ENCODE data around the gene CDHR2. TPM values are rescaled to one million over a fixed set of nuclear protein-coding genes. Genes with fewer than 3 reads are reported as not detected.
A peak's percentile ranks its signal among the peaks of the same experiment; 100 is the strongest.
"Not testable (repeated sequence)": the region's sequence is repeated elsewhere in the genome, so short reads cannot be mapped to it uniquely, and the experiment has no call there.

Gene CDHR2
- total RNA-seq, 1 donor = not detected

- H3K4me3 ChIP-seq (ENCODE audit: low read depth, low read length) = no peak overlapping the region
- DNase-seq (ENCODE audit: low read depth) = no peak
- TF ChIP-seq, protein P1, sequence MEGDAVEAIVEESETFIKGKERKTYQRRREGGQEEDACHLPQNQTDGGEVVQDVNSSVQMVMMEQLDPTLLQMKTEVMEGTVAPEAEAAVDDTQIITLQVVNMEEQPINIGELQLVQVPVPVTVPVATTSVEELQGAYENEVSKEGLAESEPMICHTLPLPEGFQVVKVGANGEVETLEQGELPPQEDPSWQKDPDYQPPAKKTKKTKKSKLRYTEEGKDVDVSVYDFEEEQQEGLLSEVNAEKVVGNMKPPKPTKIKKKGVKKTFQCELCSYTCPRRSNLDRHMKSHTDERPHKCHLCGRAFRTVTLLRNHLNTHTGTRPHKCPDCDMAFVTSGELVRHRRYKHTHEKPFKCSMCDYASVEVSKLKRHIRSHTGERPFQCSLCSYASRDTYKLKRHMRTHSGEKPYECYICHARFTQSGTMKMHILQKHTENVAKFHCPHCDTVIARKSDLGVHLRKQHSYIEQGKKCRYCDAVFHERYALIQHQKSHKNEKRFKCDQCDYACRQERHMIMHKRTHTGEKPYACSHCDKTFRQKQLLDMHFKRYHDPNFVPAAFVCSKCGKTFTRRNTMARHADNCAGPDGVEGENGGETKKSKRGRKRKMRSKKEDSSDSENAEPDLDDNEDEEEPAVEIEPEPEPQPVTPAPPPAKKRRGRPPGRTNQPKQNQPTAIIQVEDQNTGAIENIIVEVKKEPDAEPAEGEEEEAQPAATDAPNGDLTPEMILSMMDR (IDR thresholded peaks at IDR 0.05; ENCODE audit: insufficient read depth, low read length) = no peak
Observed at GRCh38 chr5:176595386-176595943, 46.3 kb downstream of the CDHR2 start.

- no peak overlapping the region for H3K4me3 ChIP-seq (ENCODE audit: low read depth, low read length)
- TF ChIP-seq, protein P1 (IDR thresholded peaks at IDR 0.05; ENCODE audit: insufficient read depth, low read length) = no peak
- no peak for DNase-seq (ENCODE audit: low read depth)
Observed at GRCh38 chr5:176596069-176596644, 47.0 kb downstream of the CDHR2 start.

GRCh38 chr5:176596689-176597416, 47.7 kb downstream of the CDHR2 start:
- TF ChIP-seq, protein P1 (IDR thresholded peaks at IDR 0.05; ENCODE audit: insufficient read depth, low read length) = no peak
- DNase-seq (ENCODE audit: low read depth) = no peak
- H3K4me3 ChIP-seq (ENCODE audit: low read depth, low read length) = peak overlapping the region; percentile 33

DNA sequence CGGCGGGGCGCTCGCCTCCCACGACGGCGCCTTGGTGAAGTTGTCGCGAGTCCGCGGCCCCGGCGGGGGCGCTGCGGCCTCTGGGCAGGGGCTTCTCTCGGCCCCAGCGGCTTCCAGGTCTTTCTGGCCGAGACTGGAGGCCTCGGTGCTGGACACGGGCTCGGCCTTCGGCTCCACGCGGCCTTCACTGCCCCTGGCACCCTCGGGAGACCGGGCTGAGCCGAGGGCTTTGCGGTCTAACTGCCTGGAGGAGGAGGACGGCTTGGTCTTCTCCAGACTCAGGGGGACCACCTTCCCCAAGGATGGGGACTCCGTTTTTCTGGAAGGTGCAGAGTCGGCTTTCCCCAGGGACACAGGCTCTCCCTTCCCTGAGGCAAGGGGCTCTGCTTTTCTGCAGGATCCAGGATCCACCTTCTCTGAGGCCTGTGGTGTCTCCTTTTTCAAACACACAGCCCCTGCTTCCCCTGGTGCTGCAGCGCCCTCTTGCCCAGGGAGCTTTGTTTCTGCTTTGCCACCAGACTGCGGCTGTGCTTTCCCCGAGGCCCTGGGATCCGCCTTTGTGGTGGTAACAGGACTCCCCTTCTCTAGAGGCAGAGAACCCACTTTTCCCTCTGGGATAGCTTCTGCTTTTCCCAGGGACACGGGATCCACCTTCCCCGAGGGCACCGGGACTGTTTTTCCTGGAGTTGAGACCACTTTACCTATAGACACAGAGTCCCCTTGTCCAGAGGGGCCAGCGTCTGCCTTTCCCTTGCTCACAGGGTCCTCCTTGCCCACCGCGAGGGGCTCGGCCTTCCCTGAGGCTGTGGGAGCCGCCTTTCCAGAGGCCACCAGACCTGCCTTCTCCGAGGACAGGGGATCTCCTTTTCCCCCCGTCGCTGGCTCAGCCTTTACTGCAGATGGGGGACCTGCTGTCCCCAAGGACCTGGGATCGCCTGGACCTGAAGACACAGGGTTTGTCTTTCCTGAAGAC, 48.6 kb downstream of the CDHR2 start:
- no peak for DNase-seq (ENCODE audit: low read depth)
- TF ChIP-seq, protein P1 (IDR thresholded peaks at IDR 0.05; ENCODE audit: insufficient read depth, low read length) = no peak
- H3K4me3 ChIP-seq (ENCODE audit: low read depth, low read length) = no peak overlapping the region

GRCh38 chr5:176599749-176600430, 50.7 kb downstream of the CDHR2 start:
- not testable (repeated sequence) for DNase-seq (ENCODE audit: low read depth); H3K4me3 ChIP-seq (ENCODE audit: low read depth, low read length)

DNA sequence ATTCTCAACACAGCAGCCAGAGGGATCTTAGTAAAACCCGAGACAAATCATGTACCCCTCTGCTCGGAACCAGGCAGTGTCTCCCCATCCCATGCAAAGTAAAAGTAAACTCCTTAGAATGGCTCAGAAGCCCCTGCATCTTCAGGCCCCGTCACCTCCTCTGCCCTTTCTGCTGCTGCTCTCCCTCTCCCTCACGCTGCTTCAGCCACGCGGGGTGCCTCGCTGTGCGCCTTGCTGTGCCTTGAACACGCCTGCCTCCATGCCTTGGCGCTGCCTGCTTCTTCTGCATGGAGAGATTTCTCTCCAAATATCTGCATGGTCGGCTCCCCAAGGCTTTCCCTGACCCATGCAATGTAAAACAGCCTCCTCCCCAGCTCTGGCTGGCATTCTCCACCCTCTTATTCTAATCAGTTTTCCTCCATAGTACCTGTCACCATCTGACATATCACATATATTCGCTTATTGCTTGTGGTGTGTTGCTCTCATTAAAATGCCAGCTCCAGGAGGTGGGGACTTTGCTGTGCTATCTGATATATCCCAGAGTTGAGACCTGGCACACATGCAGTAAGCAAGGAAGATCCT, 52.9 kb downstream of the CDHR2 start:
- H3K4me3 ChIP-seq (ENCODE audit: low read depth, low read length) = no peak overlapping the region
- DNase-seq (ENCODE audit: low read depth) = no peak
- TF ChIP-seq, protein P1 (IDR thresholded peaks at IDR 0.05; ENCODE audit: insufficient read depth, low read length) = no peak

All from fibroblast of the aortic adventitia (primary cell).